Thyroid gland (tissue), 4 donors: ENCODE measurements around the gene BMPR1B.

Source experiments
- POLR2A ChIP-seq, 2 donors: fragments of 450-650 bp; IDR thresholded peaks; one replicate each; pipeline ENCODE4 v1.6.1; 2017; ENCODE audit warnings: antibody characterized with exemption in 2 of 2, mild to moderate bottlenecking in 2 of 2, moderate library complexity in 1 of 2
- TF ChIP-seq, protein P1 (sequence below), 6 experiments: fragments of 200-600 bp in 3 of 6; fragments of 450-650 bp in 3 of 6; sonication (generic) in 3 of 6; IDR thresholded peaks; one replicate each; pipeline ENCODE4 v1.5.1; 2016 to 2019; ENCODE audit warnings: antibody characterized with exemption in 6 of 6, mild to moderate bottlenecking in 2 of 6, inconsistent platforms in 1 of 6, moderate library complexity in 1 of 6

DNA sequence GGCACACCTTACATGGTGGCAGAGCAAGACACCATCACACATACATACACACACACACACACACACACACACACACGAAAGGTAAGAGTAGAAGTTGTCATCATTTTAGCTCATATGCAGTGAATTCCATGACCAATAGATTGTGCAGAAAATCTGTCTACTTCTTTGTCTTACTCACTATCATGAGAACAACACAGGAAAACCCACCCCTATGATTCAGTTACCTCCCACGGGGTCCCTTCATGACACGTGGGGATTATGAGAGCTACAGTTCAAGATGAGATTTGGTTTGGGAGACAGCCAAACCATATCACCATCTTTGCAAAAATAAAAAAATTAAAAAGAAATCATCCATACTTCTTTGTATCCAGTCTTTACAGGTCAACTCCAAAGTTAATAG is 221.1 kb downstream of the BMPR1B start:
- TF ChIP-seq, protein P1, sequence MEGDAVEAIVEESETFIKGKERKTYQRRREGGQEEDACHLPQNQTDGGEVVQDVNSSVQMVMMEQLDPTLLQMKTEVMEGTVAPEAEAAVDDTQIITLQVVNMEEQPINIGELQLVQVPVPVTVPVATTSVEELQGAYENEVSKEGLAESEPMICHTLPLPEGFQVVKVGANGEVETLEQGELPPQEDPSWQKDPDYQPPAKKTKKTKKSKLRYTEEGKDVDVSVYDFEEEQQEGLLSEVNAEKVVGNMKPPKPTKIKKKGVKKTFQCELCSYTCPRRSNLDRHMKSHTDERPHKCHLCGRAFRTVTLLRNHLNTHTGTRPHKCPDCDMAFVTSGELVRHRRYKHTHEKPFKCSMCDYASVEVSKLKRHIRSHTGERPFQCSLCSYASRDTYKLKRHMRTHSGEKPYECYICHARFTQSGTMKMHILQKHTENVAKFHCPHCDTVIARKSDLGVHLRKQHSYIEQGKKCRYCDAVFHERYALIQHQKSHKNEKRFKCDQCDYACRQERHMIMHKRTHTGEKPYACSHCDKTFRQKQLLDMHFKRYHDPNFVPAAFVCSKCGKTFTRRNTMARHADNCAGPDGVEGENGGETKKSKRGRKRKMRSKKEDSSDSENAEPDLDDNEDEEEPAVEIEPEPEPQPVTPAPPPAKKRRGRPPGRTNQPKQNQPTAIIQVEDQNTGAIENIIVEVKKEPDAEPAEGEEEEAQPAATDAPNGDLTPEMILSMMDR (IDR thresholded peaks at IDR 0.05), result no peak
- no peak for TF ChIP-seq POLR2A (IDR thresholded peaks at IDR 0.05)
